ENCODE data around the gene RABGGTA.
A peak's percentile ranks its signal among the peaks of the same experiment; 100 is the strongest.

RABGGTA gene

GRCh38 chr14:24300326-24300980 is 29.1 kb upstream of the RABGGTA start:
- no peak for DNase-seq

GRCh38 chr14:24299255-24300191 is 28.1 kb upstream of the RABGGTA start, which contains the start of the genes DHRS1 and NOP9:
DHRS1 (minus strand) TSS chr14:24299780; CDS start chr14:24299106, 674 bp downstream.
NOP9 (plus strand) TSS chr14:24299850; CDS start chr14:24299955, 105 bp downstream.
- DNase-seq, result peak; percentile 66 to 88

DNA sequence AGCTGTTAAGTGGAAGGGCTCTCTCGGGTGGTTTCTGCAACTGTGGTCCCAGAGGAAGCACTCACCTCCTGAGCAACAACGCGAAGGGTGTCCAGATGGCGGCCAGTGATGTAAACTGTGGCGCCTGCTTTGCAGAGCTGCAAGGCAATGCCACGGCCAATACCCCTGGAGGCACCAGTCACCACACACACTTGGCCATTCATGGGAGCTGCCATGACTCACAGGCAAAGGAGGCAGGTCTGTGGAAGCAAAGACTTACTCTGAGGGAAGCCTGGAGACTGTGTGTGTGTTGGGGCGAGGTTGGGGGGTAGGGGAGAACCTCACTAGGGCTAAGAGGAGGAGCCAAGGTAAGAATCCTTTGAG is 27.5 kb upstream of the RABGGTA start:
- DNase-seq, result peak; percentile 58 to 76

DNA sequence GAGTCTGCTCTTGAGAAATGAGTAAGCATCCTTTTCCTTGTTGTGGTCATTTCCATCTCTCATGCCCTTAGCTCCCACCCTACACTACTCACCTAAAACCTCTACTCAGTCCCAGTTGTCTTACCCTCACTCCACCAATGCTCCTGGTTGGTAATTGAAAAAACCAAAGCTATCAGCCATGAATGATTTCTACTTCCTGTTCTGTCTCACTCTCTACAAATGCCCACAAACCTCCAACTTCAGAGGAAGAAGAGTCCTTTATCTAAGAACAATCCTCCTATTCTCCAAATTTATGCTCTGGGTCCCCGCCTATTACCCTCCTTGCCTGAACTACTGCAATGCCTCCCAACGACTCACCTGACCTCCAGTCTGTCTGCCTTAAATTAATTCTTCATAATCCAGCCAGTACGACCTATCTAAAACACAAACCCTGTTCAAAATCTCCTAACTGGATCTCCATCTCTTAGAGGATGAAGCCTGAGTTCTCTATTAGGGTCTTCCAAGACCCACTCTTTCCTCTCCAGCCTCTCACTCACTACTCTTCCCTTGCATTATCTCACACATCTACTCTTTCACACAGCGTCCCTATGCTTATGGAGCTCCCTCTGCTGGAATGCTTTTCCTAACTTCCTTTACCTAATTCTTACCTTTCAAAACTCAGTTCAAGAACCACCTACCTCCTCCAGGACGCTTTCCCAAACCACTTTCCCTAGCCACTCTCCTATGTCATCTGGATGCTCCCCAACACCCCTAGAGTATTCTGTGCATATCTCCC is 26.0 kb upstream of the RABGGTA start:
- DNase-seq, result peak; percentile 17 to 51

GRCh38 chr14:24296341-24297157 is 25.2 kb upstream of the RABGGTA start:
- DNase-seq, result peak; percentile 68 to 75

DNA sequence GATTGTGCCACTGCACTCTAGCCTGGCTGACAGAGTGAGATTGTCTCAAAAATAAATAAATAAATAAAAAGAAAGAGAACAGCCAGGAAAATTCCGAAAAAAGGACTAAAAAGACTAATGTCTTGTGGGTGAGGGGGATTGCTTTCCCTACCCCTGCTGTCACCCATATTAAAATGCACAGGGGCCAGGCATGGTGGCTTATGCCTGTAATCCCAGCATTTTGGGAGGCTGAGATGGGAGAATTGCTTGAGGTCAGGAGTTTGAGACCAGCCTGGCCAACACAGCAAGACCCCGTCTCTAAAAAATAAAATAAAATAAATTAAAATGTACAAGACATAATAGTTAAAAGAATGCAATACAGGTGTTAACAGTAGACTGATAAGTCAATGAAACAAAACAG is 22.1 kb upstream of the RABGGTA start:
- no peak for DNase-seq

- no peak for DNase-seq
Observed at GRCh38 chr14:24292118-24292807, 20.9 kb upstream of the RABGGTA start.

DNA sequence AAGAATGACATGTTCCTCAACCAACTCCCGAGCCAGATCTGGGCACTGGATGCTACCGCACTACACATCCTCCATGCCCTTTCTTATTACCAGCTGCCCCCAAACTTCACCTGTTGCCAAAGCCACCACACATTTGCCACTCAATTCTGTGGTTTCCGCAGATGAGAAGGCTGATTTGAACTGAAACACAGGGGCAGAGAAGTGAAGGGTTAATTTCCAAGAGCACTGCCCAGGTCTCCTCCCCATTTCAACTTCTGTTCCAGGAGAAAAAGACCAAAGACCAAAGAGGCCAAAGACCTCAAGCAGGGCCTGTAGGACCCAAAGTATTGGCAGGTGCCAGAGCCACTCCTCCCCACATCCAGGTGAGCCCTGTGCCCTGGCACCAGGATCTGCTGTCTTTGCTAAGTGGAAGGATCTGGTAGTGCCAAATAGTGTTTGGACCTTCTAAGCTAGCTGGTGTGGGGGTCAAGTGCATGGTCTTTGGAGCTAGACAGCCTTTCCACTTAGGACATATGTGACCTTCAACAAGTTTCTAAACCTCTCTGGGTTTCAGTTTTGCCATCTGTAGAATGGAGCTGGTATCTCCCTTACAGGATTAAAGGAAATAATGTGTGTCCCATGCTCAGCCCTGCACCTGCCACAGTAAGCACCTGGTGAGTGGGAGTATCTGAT is 20.2 kb upstream of the RABGGTA start:
- DNase-seq, result no peak

DNA sequence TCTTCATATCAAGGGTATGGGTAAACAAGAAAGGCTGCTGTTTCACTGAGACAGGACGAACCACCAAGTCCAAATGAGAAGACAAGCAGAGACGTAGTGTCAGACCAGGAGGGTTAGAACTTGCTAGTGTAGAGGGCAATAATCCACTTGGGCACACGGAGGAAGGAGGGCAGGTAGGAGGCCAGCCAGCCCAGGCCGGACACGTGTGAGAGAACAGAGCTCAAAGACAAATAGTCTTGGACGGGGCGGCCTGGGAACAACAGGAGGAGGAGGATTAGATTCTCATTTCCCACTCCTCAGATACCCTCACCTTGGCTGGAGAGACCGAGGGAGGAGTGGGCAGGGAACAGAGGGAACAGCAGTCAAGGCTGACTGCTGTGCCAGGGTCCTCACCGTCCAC is 19.3 kb upstream of the RABGGTA start:
- DNase-seq, result no peak

GRCh38 chr14:24289649-24290280 is 18.4 kb upstream of the RABGGTA start:
- DNase-seq, result no peak

DNA sequence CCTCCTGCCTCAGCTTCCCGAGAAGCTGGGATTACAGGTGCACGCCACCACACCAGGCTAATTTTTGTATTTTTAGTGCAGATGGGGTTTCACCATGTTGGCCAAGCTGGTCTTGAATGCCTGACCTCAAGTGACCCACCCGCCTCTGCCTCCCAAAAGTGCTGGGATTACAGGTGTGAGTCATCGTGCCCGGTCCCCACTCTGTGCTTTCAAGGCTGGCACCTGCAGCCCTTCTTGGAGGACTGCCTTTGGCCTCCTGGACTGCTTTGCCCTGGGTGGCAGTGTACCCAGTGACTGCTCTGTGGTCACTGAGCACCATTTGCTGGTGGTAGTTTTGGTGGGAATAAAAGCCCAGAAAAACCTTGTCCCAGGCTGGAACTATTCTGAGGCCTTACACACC is 15.6 kb upstream of the RABGGTA start:
- no peak for DNase-seq

DNA sequence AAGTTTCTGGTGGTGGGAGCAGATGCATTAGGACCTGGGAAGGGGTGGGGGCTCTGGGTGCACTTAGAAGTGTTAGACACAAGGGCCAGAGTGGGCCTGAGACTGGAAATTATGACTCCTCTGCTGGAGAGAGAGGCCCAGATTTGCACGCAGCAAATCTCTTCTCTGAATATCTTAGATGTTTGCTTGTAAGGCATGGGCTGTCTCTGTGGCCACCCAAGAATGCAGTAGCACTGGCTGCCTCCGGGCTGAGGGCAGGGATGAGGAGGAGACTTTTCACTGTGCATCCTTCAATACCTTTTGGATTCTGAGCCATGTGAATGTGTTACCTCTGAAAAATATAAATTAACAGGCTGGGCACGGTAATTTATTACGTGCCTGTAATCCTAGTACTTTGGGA is 14.0 kb upstream of the RABGGTA start:
- DNase-seq, result no peak

GRCh38 chr14:24284501-24285035 is 13.2 kb upstream of the RABGGTA start:
- no peak for DNase-seq

DNA sequence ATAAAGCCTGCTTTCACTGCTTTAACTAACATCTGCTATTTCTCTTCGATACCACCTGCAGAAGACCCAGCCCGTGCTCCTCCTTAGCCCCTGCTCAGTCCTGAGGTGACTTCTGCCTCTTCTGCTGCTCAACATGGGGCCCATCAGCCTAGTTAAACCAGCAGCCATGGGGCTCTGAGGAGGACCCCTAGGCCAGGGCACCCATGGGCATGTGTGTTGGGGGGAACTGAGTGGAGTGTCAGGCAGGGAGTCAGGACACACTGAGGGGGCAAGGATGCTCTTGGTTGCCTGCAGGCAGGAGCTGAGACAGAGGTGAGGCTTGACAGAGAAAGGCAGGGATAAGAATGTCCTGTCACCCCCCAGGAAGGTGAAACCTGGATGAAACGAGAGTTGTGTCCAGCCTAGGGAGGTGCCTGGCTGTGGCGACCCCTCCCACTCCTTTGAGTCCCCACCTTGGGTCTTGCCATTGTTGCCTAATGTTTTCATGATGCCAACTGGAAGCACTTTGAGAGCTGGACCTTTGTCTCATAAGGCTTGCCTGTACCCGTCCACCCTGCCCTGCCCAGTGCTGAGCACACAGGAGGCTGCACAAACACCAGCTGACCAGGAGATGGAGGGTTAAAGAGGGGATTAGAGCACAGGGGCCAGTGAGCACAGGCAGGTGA is 12.5 kb upstream of the RABGGTA start:
- no peak for DNase-seq

GRCh38 chr14:24282736-24283135 is 11.3 kb upstream of the RABGGTA start:
- no peak for DNase-seq

GRCh38 chr14:24281636-24282035 is 10.2 kb upstream of the RABGGTA start:
- no peak for DNase-seq

DNA sequence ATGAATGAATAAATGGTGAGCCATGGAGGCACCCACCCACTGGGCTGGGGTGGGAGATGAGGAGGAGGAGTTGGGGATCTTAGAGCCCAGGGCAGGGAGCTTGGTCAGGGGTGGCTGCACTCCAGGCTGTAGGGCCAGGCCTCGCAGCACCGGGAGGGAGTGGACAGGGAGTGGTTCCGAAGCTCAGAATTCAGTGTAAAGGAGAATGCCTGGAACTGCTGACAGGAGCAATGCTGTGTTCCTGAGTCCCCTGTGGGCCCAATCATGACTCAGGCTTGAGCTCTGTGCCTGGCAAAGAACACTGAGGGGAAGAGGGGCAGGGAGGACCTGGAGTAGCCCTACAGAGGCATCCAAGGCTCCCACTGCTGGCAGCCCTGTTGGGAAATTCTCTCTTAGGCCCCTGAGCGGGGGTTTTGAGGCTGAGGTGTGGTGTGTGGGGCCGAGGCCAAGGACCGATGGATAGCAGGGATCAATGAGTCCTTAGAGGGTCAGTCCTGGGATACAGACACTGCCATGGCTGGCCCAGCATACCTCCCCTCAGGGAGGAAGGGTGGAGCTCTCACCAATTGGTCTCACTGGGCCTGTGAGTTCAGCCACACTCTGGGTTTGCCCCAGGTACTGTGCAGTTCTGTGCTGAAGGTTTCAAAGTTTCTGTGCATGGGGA is 9.5 kb upstream of the RABGGTA start:
- DNase-seq, result no peak

DNA sequence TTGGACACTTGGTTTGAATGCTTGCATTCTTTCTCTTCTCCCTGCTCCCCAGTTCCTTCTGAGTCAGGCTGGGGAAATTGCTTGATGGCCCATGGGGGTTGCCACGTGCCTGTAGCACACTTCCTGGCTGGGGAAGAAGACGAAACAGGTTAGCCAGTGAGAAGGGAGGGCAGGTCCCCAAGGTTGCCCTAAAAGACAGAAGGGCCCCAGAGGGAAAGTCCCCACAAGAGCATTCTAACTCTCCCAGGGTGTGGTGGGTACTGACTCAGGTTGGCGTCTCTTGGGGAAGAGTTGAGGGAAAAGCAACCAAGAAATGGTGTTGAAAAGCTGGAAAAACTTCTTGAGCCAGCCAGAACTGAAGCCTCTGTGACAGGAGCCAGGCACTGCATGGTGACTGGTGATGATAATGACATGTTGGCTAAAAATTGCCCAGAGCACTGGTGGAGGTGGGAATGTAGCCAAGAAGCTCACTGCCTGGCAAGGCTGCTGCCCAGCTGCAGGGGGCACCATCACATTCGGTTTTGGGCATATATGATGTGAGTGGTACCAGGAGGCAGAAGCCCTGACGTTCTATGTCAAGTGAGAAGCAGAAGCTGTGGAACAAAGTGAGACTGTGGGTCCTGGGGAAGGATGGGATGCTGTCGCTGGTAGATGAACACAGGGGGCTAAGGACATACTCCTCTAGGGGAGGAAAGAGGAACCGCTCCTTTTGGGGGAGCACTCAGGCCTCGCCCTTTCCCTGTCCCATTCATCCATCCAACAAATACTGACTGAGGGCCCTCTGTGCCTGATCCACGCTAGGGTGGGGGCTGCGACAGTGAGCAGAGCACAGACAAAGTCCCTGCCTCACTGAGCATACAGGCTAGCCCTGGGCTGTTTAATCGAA is 8.1 kb upstream of the RABGGTA start:
- DNase-seq, result no peak

Data from NCI-H524 (cell line).